ENCODE results near the gene KATNB1.

KATNB1 gene

DNA sequence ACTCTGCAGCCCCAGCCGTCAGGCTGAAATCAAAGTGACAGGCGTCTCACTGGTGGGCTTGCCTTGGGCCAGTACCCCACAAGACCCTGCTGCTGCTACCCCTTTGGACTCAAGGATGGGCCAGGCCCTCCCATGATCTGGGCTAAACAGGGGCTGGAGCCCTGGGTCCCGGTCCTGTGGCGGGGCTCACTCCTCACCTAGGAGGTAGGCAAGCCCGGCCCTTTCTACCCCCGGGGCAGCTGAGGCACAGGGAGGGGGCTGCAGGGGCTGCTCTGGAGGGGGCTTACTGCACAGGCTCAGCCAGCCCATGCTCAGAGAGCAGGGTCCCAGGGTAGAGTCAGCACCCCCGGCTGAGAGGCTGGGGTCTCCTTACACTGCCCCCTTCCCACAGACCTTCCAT, 23.6 kb downstream of the KATNB1 start:
- no peak for DNase-seq

DNA sequence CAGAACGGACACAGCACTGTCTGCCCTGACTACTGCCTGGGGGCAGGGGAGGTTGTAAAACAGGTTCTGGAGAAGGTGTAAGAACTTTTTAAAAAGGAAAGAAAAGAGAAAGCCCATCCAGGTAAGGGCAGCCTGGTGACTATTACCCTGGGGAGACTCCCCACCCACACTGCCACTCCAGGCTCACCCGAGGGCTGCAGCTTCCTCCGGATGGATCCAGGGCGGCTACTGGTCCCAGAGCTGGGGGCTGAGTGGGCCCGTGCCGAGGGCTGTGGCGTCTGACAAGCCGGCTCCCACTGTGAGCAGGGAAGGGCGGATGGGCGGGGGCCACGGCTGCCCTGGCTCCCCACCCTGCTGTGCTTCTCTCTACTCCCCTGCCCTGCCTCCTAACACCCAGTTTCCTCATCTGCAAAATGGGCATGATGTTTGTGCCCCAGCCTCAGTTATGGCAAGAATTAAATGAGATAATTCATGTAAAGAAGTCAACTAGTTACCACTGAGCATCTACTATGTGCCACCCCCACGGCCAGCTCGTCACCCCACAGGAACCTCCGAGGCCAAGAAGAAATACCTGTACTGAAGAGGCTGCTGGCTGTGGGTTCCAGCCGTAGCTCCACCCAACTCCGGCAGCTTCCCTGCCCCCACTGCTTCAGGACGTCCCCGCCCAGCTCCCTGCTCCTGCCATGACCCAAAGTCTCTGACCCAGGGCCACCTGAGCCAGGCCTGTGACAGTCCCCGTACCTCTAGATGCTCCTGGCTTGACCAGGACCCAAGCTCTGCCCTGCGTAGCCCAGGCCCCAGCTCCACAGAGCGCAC, 24.2 kb downstream of the KATNB1 start:
- no peak for DNase-seq

DNA sequence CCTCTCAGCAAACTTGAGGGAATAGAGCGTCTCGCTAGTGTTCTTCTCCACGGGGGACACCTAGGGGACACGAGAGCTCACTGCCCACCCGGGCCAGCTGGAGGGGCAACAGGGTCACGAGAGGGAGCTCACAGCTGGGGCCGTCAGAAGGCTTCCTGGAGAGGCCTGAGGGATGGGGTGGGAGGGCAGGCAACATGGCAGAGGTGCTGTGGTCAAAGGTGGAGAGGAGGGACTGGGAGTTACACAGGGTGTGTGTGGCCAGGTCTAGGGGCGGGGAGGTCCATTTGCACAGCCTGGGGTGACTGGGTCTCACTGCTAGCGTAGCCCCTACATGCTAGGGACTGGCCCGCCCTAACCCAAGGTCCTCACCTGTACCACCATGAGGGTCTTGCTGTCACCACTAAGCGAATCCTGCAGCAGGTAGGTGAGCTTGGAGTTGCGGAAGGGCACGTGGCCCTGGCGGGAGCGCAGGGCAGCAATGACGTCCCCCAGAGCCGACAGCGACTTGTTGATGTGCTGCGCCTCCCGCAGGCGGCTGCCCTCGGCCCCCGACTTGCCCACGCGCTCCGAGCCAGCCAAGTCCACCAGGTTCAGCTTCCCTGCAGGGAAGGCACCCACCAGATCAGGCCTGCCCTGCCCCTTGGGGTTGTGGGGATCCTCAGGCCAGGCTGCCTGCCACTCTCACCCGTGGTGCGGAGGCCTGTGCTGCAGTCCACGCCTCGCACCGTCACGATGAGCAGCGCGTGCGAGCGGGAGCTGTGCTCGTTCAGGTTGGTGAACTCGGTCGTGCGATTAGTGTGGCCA, 25.0 kb downstream of the KATNB1 start:
- no peak for DNase-seq

DNA sequence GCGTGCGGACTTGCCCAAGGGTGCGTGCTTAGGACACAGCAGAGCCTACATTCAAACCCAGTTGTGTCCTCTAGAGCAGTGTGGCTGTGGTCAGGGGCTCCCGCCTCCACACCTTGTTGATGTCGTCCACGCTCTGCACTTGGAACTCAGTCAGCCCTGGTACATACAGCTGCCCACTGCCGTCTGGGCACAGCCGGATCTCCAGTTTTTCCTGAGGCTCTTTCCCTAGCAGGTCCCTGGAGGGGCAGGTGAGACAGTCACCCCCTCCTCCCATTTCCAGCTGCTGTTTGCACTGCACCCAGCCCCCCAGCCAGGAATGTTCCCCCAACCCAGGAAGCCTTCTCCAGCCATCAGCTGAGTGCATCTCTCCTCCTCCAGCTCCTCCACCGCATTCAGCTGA, 25.7 kb downstream of the KATNB1 start:
- DNase-seq = no peak

DNA sequence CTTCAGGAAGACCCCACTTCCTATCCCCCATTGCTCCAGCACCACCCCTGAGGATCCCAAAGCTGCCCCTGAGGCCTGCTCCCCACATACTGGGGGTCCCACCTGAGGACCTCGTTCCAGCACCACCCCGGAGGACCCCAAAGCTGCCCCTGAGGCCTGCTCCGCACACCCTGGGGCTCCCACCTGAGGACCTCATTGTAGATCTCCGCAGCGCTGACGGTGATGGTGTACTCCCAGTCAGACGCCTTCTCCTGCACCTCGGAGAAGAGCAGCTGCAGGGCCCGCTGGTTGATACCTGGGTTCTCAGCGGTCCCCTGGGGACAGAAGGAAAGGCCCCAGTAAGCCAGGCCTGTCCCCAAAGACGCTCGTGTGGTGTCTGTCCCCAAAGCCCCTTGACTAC, 26.4 kb downstream of the KATNB1 start:
- no peak for DNase-seq

DNA sequence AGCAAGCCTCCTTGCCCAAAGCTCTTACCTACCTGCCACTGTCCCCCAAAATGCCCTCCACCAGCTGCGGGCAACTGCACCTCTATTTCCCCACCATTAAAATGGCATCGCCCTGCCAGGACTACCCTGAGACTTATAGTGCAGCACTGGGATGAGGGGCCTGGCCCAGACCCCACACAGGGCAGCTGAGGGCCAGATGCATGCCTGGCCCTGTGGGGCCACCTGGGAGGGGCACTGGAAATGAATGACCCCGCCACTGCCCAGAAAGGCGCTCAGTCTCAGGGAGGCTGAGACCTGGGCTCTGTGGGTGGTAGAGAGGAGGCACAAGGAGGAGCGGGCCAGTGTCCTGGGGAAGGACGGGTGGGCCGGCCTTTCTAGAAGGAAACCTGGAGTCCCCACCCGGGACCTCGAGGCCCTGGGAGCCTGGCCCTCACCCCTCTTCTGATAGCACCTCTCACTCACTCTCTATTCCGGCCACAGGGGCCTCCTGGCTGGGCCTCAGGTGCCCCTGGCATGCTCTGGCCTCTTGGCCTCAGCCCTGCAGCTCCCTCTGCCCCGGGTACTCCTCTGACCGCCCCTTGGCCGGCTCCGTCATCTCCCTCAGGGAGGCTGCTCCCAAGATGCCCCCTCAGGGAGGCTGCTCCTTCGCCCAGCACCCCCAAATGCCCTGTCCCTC, 26.9 kb downstream of the KATNB1 start:
- no peak for DNase-seq

DNA sequence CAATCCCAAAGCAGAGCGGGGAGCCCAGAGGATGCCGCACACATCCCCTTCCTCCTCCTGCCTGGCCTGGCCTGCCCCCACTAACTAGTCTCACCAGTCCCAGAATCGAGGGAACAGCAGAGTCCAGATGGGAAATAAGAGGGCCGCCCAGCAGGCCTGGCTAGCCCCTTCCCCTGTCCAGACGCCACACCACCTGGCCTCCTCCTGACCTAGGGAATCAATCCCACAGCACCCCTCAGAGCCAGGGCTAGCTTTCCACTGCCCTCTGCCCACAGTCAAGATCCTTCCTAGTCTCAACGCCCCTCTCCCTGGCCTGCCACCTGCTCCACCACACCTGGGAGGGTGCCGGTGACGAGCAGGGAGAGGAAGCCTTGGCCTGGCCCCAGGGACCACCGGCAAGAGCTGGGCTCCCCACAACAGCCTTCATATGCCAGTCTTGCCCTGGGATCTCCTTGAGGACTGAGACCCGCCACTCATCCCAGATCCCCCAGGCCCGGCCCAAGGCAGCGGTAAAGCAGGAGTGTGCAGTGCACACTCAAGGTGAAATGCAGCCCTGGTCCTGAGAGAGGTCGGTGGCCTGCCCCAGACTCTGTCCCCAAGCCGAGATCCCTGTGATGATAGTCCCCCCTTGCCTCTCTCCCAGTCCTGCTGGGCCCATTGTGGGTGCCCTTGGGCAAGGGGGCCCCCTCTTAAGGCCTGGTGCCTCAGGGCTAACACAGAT, 27.9 kb downstream of the KATNB1 start:
- no peak for DNase-seq

DNA sequence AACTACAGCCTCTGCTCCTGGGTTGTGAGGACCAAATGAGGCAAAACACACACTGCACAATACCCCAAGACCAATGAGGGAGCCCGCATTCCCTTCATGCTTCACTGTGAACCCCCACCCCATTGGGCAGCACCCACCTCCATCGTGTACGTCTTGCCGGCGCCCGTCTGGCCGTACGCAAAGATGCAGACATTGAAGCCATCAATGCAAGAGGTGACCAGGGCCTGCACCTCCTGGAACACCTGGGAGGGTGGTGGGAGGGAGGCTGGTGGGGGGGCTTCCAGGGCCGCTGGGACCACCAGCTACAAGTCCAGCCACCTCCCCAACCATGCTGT, 28.4 kb downstream of the KATNB1 start:
- no peak for DNase-seq

DNA sequence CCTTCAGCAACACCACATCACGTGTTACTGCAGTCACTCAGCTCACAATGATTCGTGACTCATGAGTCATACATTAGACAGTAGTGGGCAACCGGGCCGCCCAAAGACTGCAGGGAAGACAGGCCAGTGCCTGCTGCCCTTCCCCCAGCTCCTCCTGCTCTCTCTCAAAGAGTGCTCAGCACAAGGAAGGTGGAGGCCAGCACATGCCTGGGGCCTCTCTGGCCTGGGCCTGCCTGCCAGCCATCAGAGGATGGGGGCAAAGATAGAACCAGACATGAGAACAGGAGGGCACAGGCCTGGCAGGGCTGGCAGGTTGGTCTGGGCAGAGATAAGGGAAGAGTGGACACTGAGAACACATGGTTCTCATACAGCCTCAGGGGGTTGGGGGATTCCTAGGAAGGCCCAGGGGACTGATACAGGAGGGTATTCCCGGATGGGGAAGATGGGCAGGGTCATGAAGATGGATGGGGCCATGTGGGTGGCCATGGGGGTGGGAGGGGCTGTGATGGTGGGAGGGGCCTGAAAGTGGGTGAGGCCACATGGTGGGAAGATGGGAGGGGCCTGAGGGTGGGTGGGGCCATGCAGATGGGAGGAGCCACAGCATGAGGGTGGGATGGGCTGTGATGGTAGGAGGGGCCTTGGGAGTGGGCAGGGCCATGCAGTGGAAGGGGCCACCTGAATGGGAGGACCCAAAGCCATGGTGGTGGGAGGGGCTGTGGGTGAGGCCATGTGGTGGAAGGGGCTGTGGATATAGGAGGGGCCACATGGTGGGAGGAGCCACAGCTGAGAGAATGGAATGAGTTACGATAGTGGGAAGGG, 29.0 kb downstream of the KATNB1 start:
- no peak for DNase-seq

DNA sequence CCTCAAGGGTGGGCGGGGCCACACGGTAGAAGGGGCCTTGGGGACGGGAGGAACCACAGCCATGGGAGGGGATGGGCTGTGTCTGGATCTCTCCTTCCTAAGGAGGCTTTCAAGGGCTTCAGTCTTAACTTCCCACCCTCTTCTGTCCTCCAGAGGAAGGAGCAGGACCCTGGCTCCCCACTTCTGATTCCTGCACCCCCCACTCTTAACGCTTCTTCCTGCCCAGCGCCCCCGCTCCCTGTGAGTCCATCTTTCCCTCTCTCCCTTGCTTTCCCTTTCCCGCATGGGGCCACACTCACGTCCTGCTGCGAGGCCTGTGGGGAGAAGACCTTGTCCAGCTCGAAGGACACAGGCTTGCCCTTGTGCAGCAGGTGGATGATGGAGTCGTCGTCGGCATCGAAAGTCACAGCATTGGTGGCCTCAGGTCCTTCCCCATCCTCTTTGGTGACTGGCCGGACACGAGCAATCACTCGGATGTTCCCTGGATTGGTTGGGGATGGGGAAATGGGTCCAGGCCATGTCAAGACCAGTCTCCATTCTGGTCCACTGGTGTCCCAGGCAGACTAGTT, 29.7 kb downstream of the KATNB1 start:
- no peak for DNase-seq

DNA sequence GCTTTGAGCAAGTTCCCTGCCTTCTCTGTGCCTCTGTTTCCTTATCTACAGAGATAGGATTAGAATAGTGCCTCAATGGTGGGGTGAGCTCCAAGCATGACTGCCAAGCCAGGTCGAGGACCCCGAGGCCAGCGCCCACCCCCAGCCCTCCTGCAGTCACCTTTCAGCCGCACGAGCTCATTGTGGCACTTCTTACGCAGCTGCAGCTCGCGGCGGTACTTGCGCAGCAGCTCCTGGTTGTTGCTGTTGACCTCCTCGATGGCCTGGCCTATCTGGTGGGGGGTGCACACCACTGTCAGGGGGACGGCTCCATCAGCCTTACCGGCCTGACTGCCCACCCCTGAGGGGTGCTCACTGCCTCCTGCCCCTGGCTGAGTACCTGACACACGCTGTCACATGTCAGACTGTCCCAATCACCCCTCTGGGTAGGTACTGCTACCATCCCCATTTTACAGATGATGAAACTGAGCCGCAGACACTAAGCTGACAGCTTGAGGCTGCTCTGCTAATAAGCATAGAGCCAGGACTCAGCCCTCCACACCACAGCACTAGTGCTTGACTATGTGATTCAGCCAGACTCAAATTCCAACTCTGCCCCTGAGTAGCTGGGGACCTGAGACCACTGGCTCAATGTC, 31.3 kb downstream of the KATNB1 start:
- DNase-seq = no peak

DNA sequence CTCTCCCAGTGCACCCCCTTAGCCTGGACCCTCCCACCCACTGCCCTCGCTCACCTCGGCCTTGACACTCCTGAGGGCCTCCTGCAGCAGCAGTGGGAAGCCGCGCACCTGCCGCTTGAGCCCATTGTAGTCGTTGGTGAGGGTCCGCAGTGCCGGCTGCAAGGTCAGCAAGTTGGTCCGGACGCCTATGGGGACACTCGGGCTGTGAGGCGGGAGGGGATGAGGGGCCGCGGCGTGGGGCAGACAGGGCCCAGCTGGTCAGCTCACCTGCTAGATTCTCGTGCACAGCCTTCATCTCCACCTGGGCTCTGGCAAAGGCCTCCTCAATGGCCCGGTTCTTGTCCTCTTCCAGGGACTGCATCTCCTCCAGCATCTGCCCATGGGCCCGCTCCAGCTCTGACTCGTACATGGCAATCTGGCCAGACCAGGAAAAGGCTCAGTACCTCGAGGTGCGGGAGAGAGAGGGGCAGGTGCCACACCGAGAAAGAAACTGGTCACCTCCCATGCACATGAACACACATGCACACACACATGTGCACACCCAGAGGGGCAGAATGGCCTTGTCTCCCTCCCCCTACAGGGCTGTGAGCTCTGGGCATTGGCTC, 34.1 kb downstream of the KATNB1 start:
- DNase-seq = no peak

DNA sequence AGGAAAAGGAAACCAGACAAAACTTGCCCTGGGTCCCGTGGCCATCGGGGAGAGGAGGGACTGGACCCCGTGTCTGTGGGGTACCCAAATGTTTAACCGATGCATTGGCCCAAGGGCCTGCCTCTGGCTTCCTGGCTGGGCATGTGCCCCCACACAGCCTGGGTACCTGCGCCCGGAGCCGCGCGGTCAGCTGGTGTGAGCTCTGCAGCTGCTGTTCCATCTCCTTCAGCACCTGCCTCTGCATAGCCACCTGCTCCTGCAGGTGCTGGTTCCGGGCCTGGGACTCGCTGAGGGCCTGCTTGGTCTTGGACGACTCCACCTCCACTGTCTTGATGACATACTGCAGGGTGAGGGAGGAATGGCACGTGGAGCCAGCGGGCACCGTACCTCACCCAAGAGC, 34.8 kb downstream of the KATNB1 start:
- DNase-seq = no peak

DNA sequence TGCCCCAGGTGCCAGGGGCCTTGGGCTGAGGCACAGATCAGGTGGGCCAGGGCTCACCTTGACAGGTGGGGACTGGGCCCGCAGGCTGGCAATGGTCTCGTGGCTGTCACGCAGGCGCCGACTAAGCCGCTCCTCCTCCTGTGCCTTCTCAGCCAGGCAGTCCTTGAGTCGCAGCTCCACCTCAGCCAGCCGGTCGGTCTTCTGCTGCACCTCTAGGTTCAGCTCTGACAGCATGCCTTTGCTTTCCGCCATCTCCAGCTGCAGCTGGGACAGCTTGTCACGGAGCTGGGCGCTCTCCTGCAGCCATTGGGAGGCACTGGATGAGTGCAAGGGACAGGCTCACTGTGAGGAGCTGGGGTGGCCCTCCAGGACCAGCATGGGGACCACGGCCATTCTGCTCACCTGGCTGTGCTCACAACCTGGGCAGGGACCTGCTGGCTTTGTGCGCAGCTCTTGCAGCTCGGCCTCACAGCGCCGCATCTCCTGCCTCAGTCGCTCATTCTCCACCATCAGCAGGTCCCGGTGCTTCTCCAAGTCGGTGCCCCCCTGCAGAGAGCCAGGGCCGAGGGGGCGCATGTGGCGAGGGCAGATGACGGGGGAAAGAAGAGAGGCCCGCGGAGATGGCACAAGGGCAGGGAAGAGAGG, 35.7 kb downstream of the KATNB1 start:
- DNase-seq = no peak

DNA sequence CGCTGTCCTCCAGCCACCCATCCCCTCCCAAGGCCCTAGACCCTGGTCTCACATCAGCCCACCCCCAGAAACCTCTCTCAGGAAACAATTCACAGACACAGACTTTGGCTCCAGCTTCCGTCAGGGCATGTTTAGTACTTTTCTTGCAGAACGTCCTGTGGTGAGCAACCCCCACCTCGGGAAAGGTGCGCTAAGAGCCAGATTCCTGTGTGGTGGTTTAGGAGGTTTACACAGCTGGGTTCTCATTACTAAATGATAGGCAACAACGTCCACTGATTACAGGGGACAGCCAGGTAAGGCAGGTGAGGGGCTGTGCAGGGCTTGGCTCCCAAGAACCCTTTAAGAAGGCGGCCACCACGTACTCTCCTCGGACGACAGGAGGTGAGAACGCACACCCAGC, 37.4 kb downstream of the KATNB1 start:
- no peak for DNase-seq

DNA sequence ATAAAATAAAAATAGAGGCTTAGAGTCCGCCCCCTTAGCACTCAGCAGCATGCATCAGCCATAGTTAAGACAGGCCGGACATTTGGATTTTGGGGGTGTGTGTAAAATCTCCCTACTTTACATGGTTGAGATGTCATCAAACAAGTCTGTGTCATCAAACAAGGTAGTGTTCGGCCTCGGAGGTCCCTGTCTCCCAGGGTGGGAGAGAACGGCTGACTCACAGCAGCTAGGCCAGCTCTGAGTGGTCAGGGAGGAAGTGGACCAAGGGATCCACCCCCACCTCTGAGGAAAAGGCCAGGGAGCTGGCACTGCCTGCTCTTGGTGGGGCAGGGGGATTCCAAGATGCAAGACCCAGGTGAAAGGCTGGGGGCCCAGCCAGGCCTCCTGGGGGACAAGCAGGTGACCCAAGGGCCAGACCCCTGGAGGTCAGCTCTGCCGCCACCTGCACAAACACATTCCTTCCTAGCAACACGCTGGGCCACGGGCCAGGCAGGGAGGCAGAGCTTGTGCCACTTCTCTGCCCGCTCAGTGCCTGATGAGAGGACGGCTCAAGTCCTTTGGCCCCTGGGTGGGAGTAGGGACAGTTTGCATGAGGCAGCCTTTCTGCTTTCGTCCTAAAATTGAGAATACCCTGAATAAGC, 38.2 kb downstream of the KATNB1 start:
- no peak for DNase-seq

DNA sequence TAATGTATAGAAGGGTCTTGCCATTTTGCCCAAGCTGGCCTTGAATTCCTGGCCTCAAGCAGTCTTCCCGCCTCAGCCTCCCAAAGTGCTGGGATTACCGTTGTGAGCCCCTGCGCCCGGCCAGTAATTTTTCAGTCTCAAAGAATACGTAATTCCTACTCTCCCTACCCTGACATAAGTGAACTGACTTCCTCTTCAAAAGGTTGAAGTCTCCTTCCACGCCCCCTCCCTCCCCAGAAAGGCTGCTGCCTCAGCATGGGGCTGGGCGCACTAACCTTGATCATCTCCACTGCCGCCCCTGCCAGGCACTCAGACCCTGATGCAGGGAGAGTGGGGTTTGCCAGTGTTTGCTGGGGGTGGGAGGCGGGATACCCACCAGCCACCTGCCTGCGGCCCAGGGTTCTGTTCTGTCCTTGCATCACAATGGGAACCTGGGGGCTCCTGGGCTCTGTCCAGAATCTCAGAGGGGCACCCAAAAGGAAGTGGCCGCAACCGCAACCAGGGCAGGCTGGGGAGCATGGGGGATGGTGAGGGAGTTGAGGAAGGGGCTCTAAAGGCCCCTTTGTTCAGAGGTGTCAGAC, 39.2 kb downstream of the KATNB1 start:
- DNase-seq = no peak

DNA sequence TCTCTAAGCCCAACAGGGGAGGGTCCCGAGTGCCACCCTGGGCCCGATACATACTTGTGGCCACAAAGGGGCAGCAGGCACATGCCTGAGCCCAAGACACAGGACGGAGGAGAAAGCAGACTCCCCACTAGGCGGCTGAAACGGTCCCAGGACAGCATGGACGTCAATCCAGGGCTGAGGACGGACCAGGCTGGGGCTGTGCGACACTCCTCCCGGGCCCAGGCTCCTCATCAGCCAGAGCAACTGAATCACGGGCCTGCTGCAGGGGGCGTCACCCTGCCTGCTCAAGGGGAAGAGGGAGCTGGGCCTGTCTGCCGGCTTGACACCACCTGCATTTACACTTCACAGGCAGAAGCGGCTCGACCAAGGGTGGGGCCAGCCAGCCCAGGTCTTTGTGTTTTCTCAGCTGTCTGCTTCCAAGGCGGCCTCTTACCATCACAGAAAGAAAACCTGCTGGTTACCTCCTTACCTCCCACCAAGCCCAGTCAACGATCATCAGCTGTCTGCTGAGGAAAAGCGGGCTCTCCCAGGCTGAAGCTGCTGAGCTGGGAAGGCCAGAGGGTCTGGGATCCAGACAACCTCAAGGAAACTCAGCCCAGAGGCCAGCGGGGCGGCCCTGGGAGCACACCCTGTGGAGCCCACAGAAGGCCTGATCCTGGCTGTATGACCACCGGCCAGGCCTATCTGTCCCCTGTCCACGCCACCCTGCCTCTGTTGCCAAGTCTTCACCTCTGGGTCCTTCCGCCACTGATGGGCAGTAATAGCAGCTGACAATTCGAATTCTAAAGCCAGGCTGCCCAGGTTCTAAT, 40.3 kb downstream of the KATNB1 start:
- no peak for DNase-seq

DNA sequence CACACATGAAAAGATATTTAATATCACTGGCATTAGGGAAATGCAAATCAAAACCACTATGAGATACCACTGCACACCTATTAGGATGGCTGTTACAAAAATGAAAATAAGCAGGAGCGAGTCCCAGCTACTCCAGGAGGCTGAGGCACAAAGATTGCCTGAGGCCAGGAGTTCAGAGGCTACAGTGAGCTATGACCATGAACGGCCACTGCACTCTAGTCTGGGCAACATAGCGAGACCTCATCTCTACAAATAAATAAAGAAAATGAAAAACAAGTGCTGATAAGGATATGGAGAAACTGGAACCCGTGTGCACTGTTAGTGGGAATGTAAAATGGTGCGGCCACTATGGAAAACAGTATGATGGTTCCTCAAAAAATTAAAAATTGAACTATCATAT, 43.1 kb downstream of the KATNB1 start:
- DNase-seq = no peak
